Urinary bladder (tissue), 4 donors: ENCODE measurements around the gene ARFIP1. TPM values are rescaled to one million over a fixed set of nuclear protein-coding genes. Genes with fewer than 3 reads are reported as not detected.
A peak's percentile ranks its signal among the peaks of the same experiment; 100 is the strongest.

ENCODE experiments used
- DNase-seq: peaks from one replicate; pipeline ENCODE4 v3.0.0-alpha.2; 2015; ENCODE audit errors: extremely low spot score
- H3K27ac ChIP-seq: one replicate; pipeline ENCODE4 v1.5.1; 2013; ENCODE audit warnings: low read depth, mild to moderate bottlenecking, moderate library complexity
- H3K36me3 ChIP-seq: one replicate; pipeline ENCODE4 v1.6.1; 2013; ENCODE audit warnings: mild to moderate bottlenecking, moderate library complexity; ENCODE audit not compliant: insufficient read depth
- H3K4me1 ChIP-seq: one replicate; pipeline ENCODE4 v1.6.1; 2013; ENCODE audit warnings: mild to moderate bottlenecking, moderate library complexity; ENCODE audit not compliant: insufficient read depth
- H3K4me3 ChIP-seq: one replicate; pipeline ENCODE4 v1.5.1; 2013; ENCODE audit warnings: low read depth, low read length
- WGBS: extraction: QIAGEN DNeasy Blood & Tissue Kit; methylation state at CpG from one replicate; pipeline ENCODE4 v1.1.7; 2013; 5-methylcytosine and 5-hydroxymethylcytosine counted together
- polyA plus RNA-seq: library from polyadenylated mRNA; stranded (reverse); fragments of 200-250 nt; gene quantifications from one replicate; pipeline ENCODE4 v1.2.3, GENCODE V29; 2013
- total RNA-seq: library from RNA; depleted of rRNA; stranded (reverse); fragments of >200 nt; gene quantifications from one replicate; pipeline ENCODE4 v1.2.3, GENCODE V29; 2014
- donor health status: healthy with polysubstance abuse.
- donor health status: healthy.

Gene ARFIP1
- total and polyA plus RNA-seq, 2 donors = 23.4 to 64.6 TPM

GRCh38 chr4:152936446-152937335, 156.9 kb downstream of the ARFIP1 start:
- under 1% methylated on average over 93 of the region's 93 CpGs for WGBS
- Histone ChIP-seq H3K36me3 (no peaks in the 10 kb centered on the region), H3K4me1 (no peaks in the 10 kb centered on the region), H3K4me3 (peak overlapping the region; percentile 84), H3K27ac (no peak overlapping the region)
- no peak for DNase-seq

GRCh38 chr4:152937336-152938236, 157.8 kb downstream of the ARFIP1 start:
- H3K4me1 ChIP-seq = no peaks in the 10 kb centered on the region
- H3K27ac ChIP-seq = no peak overlapping the region
- WGBS = under 1% methylated on average over 91 of the region's 91 CpGs
- H3K4me3 ChIP-seq = peak overlapping the region; percentile 84
- no peaks in the 10 kb centered on the region for H3K36me3 ChIP-seq
- DNase-seq = no peak

GRCh38 chr4:152938237-152938947, 158.6 kb downstream of the ARFIP1 start:
- Histone ChIP-seq H3K36me3 (no peaks in the 10 kb centered on the region), H3K27ac (no peak overlapping the region), H3K4me1 (no peaks in the 10 kb centered on the region), H3K4me3 (peak overlapping the region; percentile 84)
- 13% methylated on average over 17 of the region's 17 CpGs for WGBS
- no peak for DNase-seq

- Histone ChIP-seq H3K36me3 (no peaks in the 10 kb centered on the region), H3K4me3 (no peak overlapping the region), H3K4me1 (no peaks in the 10 kb centered on the region), H3K27ac (no peak overlapping the region)
- DNase-seq = no peak
- 93% methylated on average over 2 of the region's 2 CpGs for WGBS
These were observed 159.9 kb downstream of the ARFIP1 start for GRCh38 chr4:152939621-152940020.

- no peaks in the 10 kb centered on the region for H3K36me3 ChIP-seq
- 92% methylated on average over 2 of the region's 2 CpGs for WGBS
- DNase-seq = no peak
These were observed 160.7 kb downstream of the ARFIP1 start for GRCh38 chr4:152940461-152940860.

GRCh38 chr4:152941411-152941810, 161.7 kb downstream of the ARFIP1 start:
- Histone ChIP-seq H3K36me3 (no peaks in the 10 kb centered on the region), H3K27ac (no peak overlapping the region), H3K4me1 (no peaks in the 10 kb centered on the region), H3K4me3 (no peak overlapping the region)
- DNase-seq = no peak
- 65% methylated on average over 1 of the region's 1 CpG for WGBS

More at GRCh38 chr4:152940461-152940860, 160.7 kb downstream of the ARFIP1 start:
- H3K4me3 ChIP-seq = no peak overlapping the region
- no peak overlapping the region for H3K27ac ChIP-seq
- H3K4me1 ChIP-seq = no peaks in the 10 kb centered on the region

GRCh38 chr4:152942346-152942745, 162.6 kb downstream of the ARFIP1 start:
- no peak overlapping the region for H3K27ac ChIP-seq
- no peaks in the 10 kb centered on the region for H3K4me1 ChIP-seq
- WGBS = 86% methylated on average over 2 of the region's 2 CpGs
- H3K36me3 ChIP-seq = no peaks in the 10 kb centered on the region
- no peak for DNase-seq
- no peak overlapping the region for H3K4me3 ChIP-seq

- no peak for DNase-seq
- Histone ChIP-seq H3K4me1 (no peaks in the 10 kb centered on the region), H3K27ac (peak overlapping the region; percentile 83), H3K36me3 (no peaks in the 10 kb centered on the region), H3K4me3 (no peak overlapping the region)
- 40% methylated on average over 6 of the region's 6 CpGs for WGBS
These were observed 163.9 kb downstream of the ARFIP1 start for GRCh38 chr4:152943672-152944071.

- no peaks in the 10 kb centered on the region for H3K4me1 ChIP-seq
- no peaks in the 10 kb centered on the region for H3K36me3 ChIP-seq
- no peak for DNase-seq
- 74% methylated on average over 4 of the region's 4 CpGs for WGBS
- no peak overlapping the region for H3K27ac ChIP-seq
- H3K4me3 ChIP-seq = no peak overlapping the region
These were observed 165.0 kb downstream of the ARFIP1 start for GRCh38 chr4:152944666-152945320.

- no peak overlapping the region for H3K4me3 ChIP-seq
- H3K4me1 ChIP-seq = no peaks in the 10 kb centered on the region
- no peak for DNase-seq
- H3K36me3 ChIP-seq = no peaks in the 10 kb centered on the region
- 97% methylated on average over 9 of the region's 9 CpGs for WGBS
- H3K27ac ChIP-seq = no peak overlapping the region
These were observed 165.9 kb downstream of the ARFIP1 start for GRCh38 chr4:152945639-152946038.

GRCh38 chr4:152946446-152946845, 166.7 kb downstream of the ARFIP1 start:
- H3K4me3 ChIP-seq = no peak overlapping the region
- H3K4me1 ChIP-seq = no peaks in the 10 kb centered on the region
- H3K36me3 ChIP-seq = no peaks in the 10 kb centered on the region
- DNase-seq = no peak
- 77% methylated on average over 4 of the region's 4 CpGs for WGBS
- no peak overlapping the region for H3K27ac ChIP-seq

GRCh38 chr4:152947311-152947710, 167.6 kb downstream of the ARFIP1 start:
- no peak overlapping the region for H3K4me3 ChIP-seq
- WGBS = 84% methylated on average over 2 of the region's 2 CpGs
- H3K36me3 ChIP-seq = no peaks in the 10 kb centered on the region
- H3K27ac ChIP-seq = no peak overlapping the region
- H3K4me1 ChIP-seq = no peaks in the 10 kb centered on the region
- no peak for DNase-seq

GRCh38 chr4:152949930-152950329, 170.2 kb downstream of the ARFIP1 start:
- no peak overlapping the region for H3K4me3 ChIP-seq
- no peaks in the 10 kb centered on the region for H3K36me3 ChIP-seq
- no peaks in the 10 kb centered on the region for H3K4me1 ChIP-seq
- H3K27ac ChIP-seq = no peak overlapping the region
- no peak for DNase-seq
- WGBS = 76% methylated on average over 8 of the region's 8 CpGs
